Stimulated activated CD8-positive, alpha-beta memory T cell treated with anti-CD3 and anti-CD28 coated beads, Interleukin-12 subunit alpha, Interleukin-12 subunit beta, amount 100 ng/mL, for 24 hours (primary cell): ENCODE data around the gene MMP25.
"Not testable (repeated sequence)": the region's sequence is repeated elsewhere in the genome, so short reads cannot be mapped to it uniquely, and the experiment has no call there.

Experiments used
- DNase-seq: peaks from one replicate; pipeline ENCODE4 v3.0.0-alpha.2; 2020; ENCODE audit errors: extremely low read depth

MMP25 gene

GRCh38 chr16:3028716-3029319, 17.5 kb upstream of the MMP25 start:
- no peak for DNase-seq

GRCh38 chr16:3029491-3030221, 16.7 kb upstream of the MMP25 start:
- DNase-seq, result no peak

GRCh38 chr16:3030222-3031212, 15.8 kb upstream of the MMP25 start:
- no peak for DNase-seq

GRCh38 chr16:3032624-3033023, 13.7 kb upstream of the MMP25 start:
- DNase-seq, result no peak

GRCh38 chr16:3035289-3035971, 10.9 kb upstream of the MMP25 start:
- DNase-seq, result no peak

- no peak for DNase-seq
Observed at GRCh38 chr16:3035972-3036725, 10.2 kb upstream of the MMP25 start.

- DNase-seq, result no peak
Observed at GRCh38 chr16:3036726-3037315, 9.5 kb upstream of the MMP25 start, which contains the start of gene BICDL2. Gene BICDL2, minus strand, starts transcription at chr16:3036944. Its CDS starts 1,448 bp downstream, at chr16:3035496.

- no peak for DNase-seq
Observed at GRCh38 chr16:3038256-3038655, 8.1 kb upstream of the MMP25 start.

- DNase-seq, result no peak
Observed at GRCh38 chr16:3038896-3039295, 7.5 kb upstream of the MMP25 start.

- no peak for DNase-seq
Observed at GRCh38 chr16:3042376-3042775, 4.0 kb upstream of the MMP25 start.

GRCh38 chr16:3044708-3045107, 1.7 kb upstream of the MMP25 start:
- no peak for DNase-seq

- no peak for DNase-seq
Observed at GRCh38 chr16:3046641-3047386, 453 bp downstream of the MMP25 start.

- no peak for DNase-seq
Observed at GRCh38 chr16:3047387-3047720, 993 bp downstream of the MMP25 start.

- no peak for DNase-seq
Observed at GRCh38 chr16:3049921-3050481, 3.6 kb downstream of the MMP25 start.

- no peak for DNase-seq
Observed at GRCh38 chr16:3050487-3050886, 4.1 kb downstream of the MMP25 start.

- DNase-seq, result no peak
Observed at GRCh38 chr16:3051009-3051408, 4.6 kb downstream of the MMP25 start.

- no peak for DNase-seq
Observed at GRCh38 chr16:3051494-3051893, 5.1 kb downstream of the MMP25 start.

GRCh38 chr16:3052571-3053329, 6.4 kb downstream of the MMP25 start:
- not testable (repeated sequence) for DNase-seq

- not testable (repeated sequence) for DNase-seq
Observed at GRCh38 chr16:3053330-3053710, 7.0 kb downstream of the MMP25 start.
